Measurements from ENCODE around the gene TENT4A.

The TENT4A gene

DNA sequence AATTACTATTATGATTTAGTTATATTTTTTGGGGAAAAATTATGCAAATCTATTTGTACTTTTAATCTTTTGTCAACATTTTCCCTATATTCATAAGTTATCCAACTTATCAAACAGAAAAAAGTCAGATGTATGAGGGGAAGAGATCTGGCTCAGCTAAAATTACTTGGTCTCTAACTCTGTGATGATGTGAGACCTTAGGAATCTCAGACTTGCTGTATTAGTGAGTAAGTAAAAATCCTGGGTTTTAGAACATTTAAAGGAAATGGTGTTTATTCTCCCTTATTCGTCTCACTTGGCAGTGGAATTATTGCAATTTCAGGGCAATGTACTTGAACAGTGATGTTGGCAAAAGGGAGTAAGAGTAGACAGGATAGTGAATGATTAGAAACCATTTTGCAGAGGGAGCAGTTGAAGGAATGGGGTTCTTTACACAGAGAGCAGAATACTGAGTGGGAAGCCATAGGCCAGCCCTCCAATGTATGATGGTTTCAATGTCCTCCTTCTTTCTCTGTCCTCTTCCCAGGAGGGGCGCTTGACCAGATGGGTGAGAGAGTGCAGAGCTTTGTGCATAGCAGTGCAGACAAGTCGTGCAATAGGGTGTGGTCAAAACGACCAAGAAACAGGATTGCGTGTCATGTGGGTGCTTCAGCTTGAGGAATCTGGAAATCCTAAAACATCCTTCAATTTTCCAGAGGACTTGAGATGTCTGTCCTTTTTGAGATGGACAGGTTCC lies 91.7 kb downstream of the TENT4A start:
- no peak for TF ChIP-seq POLR2A (IDR thresholded peaks at IDR 0.05; ENCODE audit: extremely low read depth, insufficient read length)
- TF ChIP-seq, protein P1, sequence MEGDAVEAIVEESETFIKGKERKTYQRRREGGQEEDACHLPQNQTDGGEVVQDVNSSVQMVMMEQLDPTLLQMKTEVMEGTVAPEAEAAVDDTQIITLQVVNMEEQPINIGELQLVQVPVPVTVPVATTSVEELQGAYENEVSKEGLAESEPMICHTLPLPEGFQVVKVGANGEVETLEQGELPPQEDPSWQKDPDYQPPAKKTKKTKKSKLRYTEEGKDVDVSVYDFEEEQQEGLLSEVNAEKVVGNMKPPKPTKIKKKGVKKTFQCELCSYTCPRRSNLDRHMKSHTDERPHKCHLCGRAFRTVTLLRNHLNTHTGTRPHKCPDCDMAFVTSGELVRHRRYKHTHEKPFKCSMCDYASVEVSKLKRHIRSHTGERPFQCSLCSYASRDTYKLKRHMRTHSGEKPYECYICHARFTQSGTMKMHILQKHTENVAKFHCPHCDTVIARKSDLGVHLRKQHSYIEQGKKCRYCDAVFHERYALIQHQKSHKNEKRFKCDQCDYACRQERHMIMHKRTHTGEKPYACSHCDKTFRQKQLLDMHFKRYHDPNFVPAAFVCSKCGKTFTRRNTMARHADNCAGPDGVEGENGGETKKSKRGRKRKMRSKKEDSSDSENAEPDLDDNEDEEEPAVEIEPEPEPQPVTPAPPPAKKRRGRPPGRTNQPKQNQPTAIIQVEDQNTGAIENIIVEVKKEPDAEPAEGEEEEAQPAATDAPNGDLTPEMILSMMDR (IDR thresholded peaks at IDR 0.05; ENCODE audit: low read depth, low read length), result no peak
- TF ChIP-seq, protein P2, sequence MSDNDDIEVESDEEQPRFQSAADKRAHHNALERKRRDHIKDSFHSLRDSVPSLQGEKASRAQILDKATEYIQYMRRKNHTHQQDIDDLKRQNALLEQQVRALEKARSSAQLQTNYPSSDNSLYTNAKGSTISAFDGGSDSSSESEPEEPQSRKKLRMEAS (IDR thresholded peaks at IDR 0.05; ENCODE audit: low read depth, low read length), result no peak
- TF ChIP-seq MYC (IDR thresholded peaks at IDR 0.05; ENCODE audit: low read depth, low read length), result no peak
- DNase-seq (ENCODE audit: low read depth), result no peak
- H3K4me3 ChIP-seq (ENCODE audit: low read depth, low read length), result no peak overlapping the region

DNA sequence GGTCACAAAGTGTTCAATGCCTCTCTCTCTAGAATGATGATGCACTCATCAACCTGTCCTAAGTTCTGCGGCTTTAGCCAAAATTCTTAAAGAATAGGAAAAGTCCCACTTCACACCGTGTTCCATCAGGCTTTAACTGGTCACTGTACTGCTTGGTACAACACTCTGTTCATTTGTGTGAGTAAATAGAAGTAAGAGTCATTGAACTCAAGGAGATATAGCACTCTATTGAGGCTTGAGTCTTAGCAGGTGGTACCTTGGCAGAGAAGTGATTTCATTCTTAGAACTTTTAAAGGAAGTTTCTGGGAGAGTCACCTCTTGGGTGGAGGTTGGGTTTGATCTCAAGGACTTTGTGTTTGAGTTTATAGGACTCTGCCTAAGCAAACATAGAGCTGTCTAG lies 92.6 kb downstream of the TENT4A start:
- no peak for DNase-seq (ENCODE audit: low read depth)

More for the DNA sequence above, 92.6 kb downstream of the TENT4A start:
- H3K4me3 ChIP-seq (ENCODE audit: low read depth, low read length), result no peak overlapping the region
- TF ChIP-seq, protein P1 (IDR thresholded peaks at IDR 0.05; ENCODE audit: low read depth, low read length), result no peak
- TF ChIP-seq, protein P2 (IDR thresholded peaks at IDR 0.05; ENCODE audit: low read depth, low read length), result no peak
- TF ChIP-seq MYC (IDR thresholded peaks at IDR 0.05; ENCODE audit: low read depth, low read length) (no peak), POLR2A (IDR thresholded peaks at IDR 0.05; ENCODE audit: extremely low read depth, insufficient read length) (no peak)

All from NB4 (cell line).